IMR-90 (cell line): ENCODE data around the gene ZNF888. TPM values are rescaled to one million over a fixed set of nuclear protein-coding genes. Genes with fewer than 3 reads are reported as not detected.

Source experiments
- ATAC-seq: fragments of 200-7000 bp; cut with Tn5 transposase; 2 replicates; pipeline ENCODE4 v1.9.1; 2020; ENCODE audit warnings: low read depth, mild to moderate bottlenecking, moderate library complexity
- BruUV-seq: library from RNA; stranded (reverse); fragments of 400-500 nt; replicated peaks from 2 replicates; lab custom pipeline; 2021; lab: Mats Ljungman, UMichigan
- CTCF ChIA-PET: fragments of 300-600 bp; formaldehyde crosslinking; extraction: SDS; loops from one replicate; lab custom pipeline; 2021; ENCODE audit warnings: antibody characterized with exemption; lab: Yijun Ruan, JAX
- POLR2A ChIA-PET: fragments of 300-600 bp; sonication (Branson Sonifier 250); formaldehyde crosslinking; loops from one replicate; lab custom pipeline; 2022; ENCODE audit warnings: antibody characterized with exemption; ENCODE audit not compliant: unreplicated experiment; lab: Charles Lee
- DNase-seq: peaks from one replicate; pipeline ENCODE4 v3.0.0; 2013
- H2AFZ ChIP-seq: replicated peaks from 2 replicates; pipeline ENCODE3; 2013; ENCODE audit warnings: low read length, mild to moderate bottlenecking; ENCODE audit not compliant: poor library complexity
- H2AK5ac ChIP-seq: 2 replicates; pipeline ENCODE4 v1.6.1; 2013; ENCODE audit warnings: low read depth, low read length, inconsistent platforms
- H2AK9ac ChIP-seq: replicated peaks from 2 replicates; pipeline ENCODE3; 2013; ENCODE audit warnings: mild to moderate bottlenecking, low read depth, low read length, moderate library complexity; ENCODE audit not compliant: poor library complexity
- H2BK120ac ChIP-seq: 2 replicates; pipeline ENCODE4 v1.6.1; 2013; ENCODE audit warnings: low read depth, low read length, inconsistent platforms
- H2BK15ac ChIP-seq: 3 replicates; pipeline ENCODE4 v1.6.1; 2013; ENCODE audit warnings: low read depth, low read length, inconsistent platforms
- H2BK20ac ChIP-seq: 2 replicates; pipeline ENCODE4 v1.6.1; 2013; ENCODE audit warnings: low read depth, mild to moderate bottlenecking, inconsistent platforms, low read length, moderate library complexity
- H2BK5ac ChIP-seq: 2 replicates; pipeline ENCODE4 v1.6.1; 2013; ENCODE audit warnings: mild to moderate bottlenecking, low read depth, low read length, inconsistent platforms; ENCODE audit not compliant: poor library complexity, severe bottlenecking
- H3K14ac ChIP-seq: replicated peaks from 2 replicates; pipeline ENCODE4 v1.6.1; 2013; ENCODE audit warnings: low read depth, low read length, inconsistent platforms
- H3K18ac ChIP-seq: 2 replicates; pipeline ENCODE4 v1.6.1; 2013; ENCODE audit warnings: low read depth, low read length, control low read depth
- H3K23ac ChIP-seq: 2 replicates; pipeline ENCODE4 v1.6.1; 2013; ENCODE audit warnings: low read depth, low read length, inconsistent platforms
- H3K27ac ChIP-seq: 2 replicates; pipeline ENCODE4 v1.5.1; 2013; ENCODE audit warnings: mild to moderate bottlenecking, control low read depth, low read length; ENCODE audit not compliant: insufficient read depth
- H3K27me3 ChIP-seq: 2 replicates; pipeline ENCODE4 v1.6.1; 2013; ENCODE audit warnings: low read length; ENCODE audit not compliant: control insufficient read depth, insufficient read depth
- H3K36me3 ChIP-seq: 2 replicates; pipeline ENCODE4 v1.6.1; 2013; ENCODE audit warnings: low read length, mixed read lengths; ENCODE audit not compliant: control insufficient read depth, insufficient read depth
- H3K4ac ChIP-seq: 2 replicates; pipeline ENCODE4 v1.6.1; 2013; ENCODE audit warnings: low read depth, low read length, inconsistent platforms
- H3K4me1 ChIP-seq: 2 replicates; pipeline ENCODE4 v1.6.1; 2013; ENCODE audit warnings: low read length, mixed read lengths; ENCODE audit not compliant: control insufficient read depth, insufficient read depth
- H3K4me2 ChIP-seq: 2 replicates; pipeline ENCODE4 v1.6.1; 2013; ENCODE audit warnings: low read depth, mild to moderate bottlenecking, control low read depth, low read length, moderate library complexity
- H3K4me3 ChIP-seq: 2 replicates; pipeline ENCODE4 v1.5.1; 2013; ENCODE audit warnings: low read depth, mild to moderate bottlenecking, control low read depth, low read length, moderate library complexity; ENCODE audit not compliant: insufficient read depth
- H3K56ac ChIP-seq: 2 replicates; pipeline ENCODE4 v1.6.1; 2013; ENCODE audit warnings: low read length, inconsistent platforms; ENCODE audit not compliant: insufficient read depth; ENCODE audit errors: extremely low read depth
- H3K79me1 ChIP-seq, 2 experiments: 2 replicates each; pipeline ENCODE4 v1.6.1; 2013; ENCODE audit warnings: low read length in 2 of 2, inconsistent platforms in 1 of 2, low read depth in 1 of 2
- H3K9ac ChIP-seq: 2 replicates; pipeline ENCODE4 v1.6.1; 2013; ENCODE audit warnings: low read depth, low read length, control low read depth
- H3K9me1 ChIP-seq: 2 replicates; pipeline ENCODE4 v1.6.1; 2013; ENCODE audit warnings: low read length, inconsistent platforms; ENCODE audit not compliant: insufficient read depth
- H3K9me3 ChIP-seq: 2 replicates; pipeline ENCODE4 v1.6.1; 2013; ENCODE audit warnings: low read length; ENCODE audit not compliant: control insufficient read depth, insufficient read depth
- H4K20me1 ChIP-seq: 2 replicates; pipeline ENCODE4 v1.6.1; 2013; ENCODE audit warnings: low read length, inconsistent platforms; ENCODE audit not compliant: insufficient read depth
- H4K5ac ChIP-seq: 2 replicates; pipeline ENCODE4 v1.6.1; 2013; ENCODE audit warnings: mild to moderate bottlenecking, low read depth, low read length, control low read depth
- H4K8ac ChIP-seq, 2 experiments: 2 replicates each; pipeline ENCODE4 v1.6.1; 2013; ENCODE audit warnings: low read depth in 2 of 2, low read length in 2 of 2, control low read depth in 1 of 2, inconsistent platforms in 1 of 2
- H4K91ac ChIP-seq: 2 replicates; pipeline ENCODE4 v1.6.1; 2013; ENCODE audit warnings: low read depth, low read length, inconsistent platforms; ENCODE audit not compliant: insufficient read depth
- FOS ChIP-seq: fragments of 150-350 bp; IDR thresholded peaks from 2 replicates; pipeline ENCODE4 v1.6.1; 2016; ENCODE audit warnings: low read depth, low read length
- MAZ ChIP-seq: IDR thresholded peaks from 2 replicates; pipeline ENCODE4 v1.6.1; 2012; ENCODE audit warnings: low read depth, mild to moderate bottlenecking, low read length, improper control_type of control experiment, moderate library complexity, borderline replicate concordance
- WGBS, 2 experiments: methylation state at CpG; one replicate each; pipeline versions ENCODE4 v1.1.5 to v1.1.7; 2013; ENCODE audit warnings: missing lambda C conversion rate in 2 of 2; ENCODE audit not compliant: insufficient read length in 1 of 2; ENCODE audit errors: extremely low coverage in 2 of 2; 5-methylcytosine and 5-hydroxymethylcytosine counted together
- dilution Hi-C: fragments of 300-500 bp; cut with HindIII; formaldehyde crosslinking; loops from one replicate; pipeline ENCODE4 v1.14.3; 2018; ENCODE audit warnings: low sequenced_read_pairs; ENCODE audit not compliant: unreplicated experiment
- in situ Hi-C: fragments of 300-500 bp; cut with MboI; formaldehyde crosslinking; loops from 3 replicates; pipeline ENCODE4 v1.14.3; 2019; ENCODE audit warnings: low sequenced_read_pairs, inconsistent platforms, mixed read lengths
- intact Hi-C: fragments of 100-400 bp; cut with micrococcal nuclease; formaldehyde crosslinking; loops from 2 replicates; pipeline ENCODE4 v1.10.0; 2022
- polyA plus RNA-seq, 3 experiments: library from polyadenylated mRNA; depleted of rRNA; stranded (reverse); fragments of >200 nt; gene quantifications; 2 replicates each; pipeline ENCODE4 v1.2.3, GENCODE V29; 2012; ENCODE audit warnings: low replicate concordance in 1 of 3
- total RNA-seq: library from RNA; depleted of rRNA; stranded (reverse); fragments of >200 nt; gene quantifications from 2 replicates; pipeline ENCODE4 v1.2.3, GENCODE V29; 2012

The ZNF888 gene
- total and polyA plus RNA-seq, 2 of the 4 experiments (the other 2 are of a cell fraction), result 0.82 to 6.1 TPM

DNA sequence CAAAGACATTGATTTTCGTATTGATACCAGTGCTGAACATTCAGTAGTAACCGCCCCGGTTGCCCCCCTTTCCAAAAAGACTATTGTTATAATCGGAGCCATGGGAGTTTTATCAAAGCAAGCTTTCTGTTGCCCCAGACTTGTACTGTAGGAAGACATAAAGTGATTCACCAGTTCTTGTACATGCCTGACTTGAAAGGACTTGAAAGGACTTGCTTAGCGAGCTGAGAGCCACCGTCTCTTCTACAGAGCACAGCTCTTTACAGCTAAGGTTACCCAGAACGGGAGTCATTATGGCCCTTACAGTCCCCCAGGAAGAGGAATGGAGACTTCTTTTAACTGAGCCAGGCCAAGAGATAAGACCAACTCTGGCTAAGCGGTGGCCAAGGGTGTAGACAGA lies 34.4 kb upstream of the ZNF888 start:
- Histone ChIP-seq H3K56ac (no peak overlapping the region), H4K8ac (no peak overlapping the region), H3K4me1 (0 out of 2 replicates have a peak, but pooled peaks cover 2% of the 10 kb centered on the region), H3K36me3 (peaks cover 24% of the 10 kb centered on the region), H3K23ac (no peak overlapping the region), H2BK15ac (no peak overlapping the region), H4K91ac (no peak overlapping the region), H2AK5ac (no peak overlapping the region), H3K4me2 (no peak overlapping the region), H4K5ac (no peak overlapping the region), H3K9me3 (peaks cover 21% of the 10 kb centered on the region), H2BK5ac (no peak overlapping the region), H3K14ac (no peak overlapping the region), H4K20me1 (no peaks in the 10 kb centered on the region; the same call in 1 of the 2 replicates), H2AK9ac (no peak overlapping the region), H3K9ac (no peak overlapping the region), H2BK20ac (no peak overlapping the region), H3K18ac (no peak overlapping the region), H3K4ac (no peak overlapping the region), H2AFZ (no peak overlapping the region), H3K27me3 (no peaks in the 10 kb centered on the region), H3K4me3 (no peak overlapping the region), H3K27ac (no peak overlapping the region), H2BK120ac (no peak overlapping the region), H3K79me1 (peaks cover 15 to 25% of the 10 kb centered on the region in 2 experiments), H3K9me1 (no peaks in the 10 kb centered on the region)
- ChIA-PET CTCF (interaction anchor here (0.8 kb wide), 1 partner anchor 36 kb away, joined by 3 read pairs; no protein-coding TSS in a partner anchor), POLR2A (no interaction called here)
- dilution Hi-C loops, result no loop called here
- intact Hi-C loops, result no loop called here
- in situ Hi-C loops, result no loop called here
- WGBS, 2 experiments, result 100% methylated on average over 3 of the region's 8 CpGs; no CpG with 5 or more reads in 1 of the 2 experiments
- TF ChIP-seq MAZ, result no peak
- TF ChIP-seq FOS, result no peak
- DNase-seq (no peak), ATAC-seq (no peak)
- no TSS peak for BruUV-seq
